ENCODE measurements around the gene HIPK3. TPM values are rescaled to one million over a fixed set of nuclear protein-coding genes. Genes with fewer than 3 reads are reported as not detected.
"Not testable (repeated sequence)": the region's sequence is repeated elsewhere in the genome, so short reads cannot be mapped to it uniquely, and the experiment has no call there.

HIPK3 gene
- total RNA-seq, 2 donors from 2014 or later: 178 to 216 TPM

DNA sequence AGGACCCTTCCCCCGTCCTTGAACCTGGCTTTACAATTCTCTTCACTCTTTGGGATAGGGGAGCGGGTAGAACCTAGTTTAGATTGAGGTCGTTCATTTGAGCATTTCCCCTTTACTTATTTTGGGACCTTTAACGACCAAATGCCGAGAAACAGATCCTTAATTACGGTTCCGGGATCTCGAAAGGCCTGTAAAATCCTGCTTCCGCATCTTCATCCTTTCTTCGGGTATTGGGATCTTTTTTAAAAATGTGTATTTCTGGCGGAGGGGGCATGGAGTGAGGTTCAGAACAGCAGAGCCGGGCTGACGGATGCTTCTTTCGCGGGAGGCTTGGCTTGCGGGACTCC lies 395 bp upstream of the HIPK3 start:
- intact Hi-C loops (cut with DNase I): loop anchor here (5.0 to 10.0 kb wide), 2 partner anchors 71 to 92 kb away; partner anchors contain the start of gene CSTF3 (in 2 of the 2)
- no peak for DNase-seq (ENCODE audit: low spot score)

- intact Hi-C loops (cut with DNase I): loop anchor here (5.0 to 10.0 kb wide), 2 partner anchors 69 to 93 kb away; partner anchors contain the start of gene CSTF3 (in 2 of the 2)
Measured at GRCh38 chr11:33257897-33258630, 883 bp downstream of the HIPK3 start.

DNA sequence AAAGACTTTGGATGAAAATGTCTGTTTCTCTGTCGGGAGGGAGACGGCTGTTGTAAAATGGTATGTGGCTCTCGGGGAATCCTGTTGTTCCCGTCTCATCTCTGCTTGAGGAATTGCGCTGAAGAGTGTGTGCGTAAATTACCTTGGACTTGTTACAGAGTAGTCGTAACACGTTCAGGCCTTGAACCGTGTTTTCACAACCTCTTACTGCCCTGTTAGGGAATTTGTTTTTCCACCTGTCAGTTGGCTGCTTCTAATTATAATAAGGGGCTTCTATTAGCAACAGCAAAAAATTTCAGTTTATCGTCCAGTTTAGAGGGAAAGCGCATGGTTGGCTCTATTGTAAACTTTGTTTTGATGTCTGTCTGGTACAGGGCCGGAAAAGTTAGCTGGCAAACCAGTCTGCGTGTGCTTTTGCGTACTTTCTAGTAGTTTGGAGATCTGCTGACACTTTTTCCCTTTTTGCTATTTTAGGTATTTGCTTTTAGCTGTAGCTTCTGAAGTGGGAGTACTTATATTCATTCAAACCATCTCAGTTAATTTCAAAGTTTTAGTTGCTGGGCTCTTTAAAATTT lies 1.5 kb downstream of the HIPK3 start:
- no peak for DNase-seq (ENCODE audit: low spot score)
- intact Hi-C loops (cut with DNase I): loop anchor here (5.0 to 10.0 kb wide), 2 partner anchors 69 to 94 kb away; partner anchors contain the start of gene CSTF3 (in 2 of the 2)

More at GRCh38 chr11:33257897-33258630, 883 bp downstream of the HIPK3 start:
- DNase-seq (ENCODE audit: low spot score): peak; percentile 97

- intact Hi-C loops (cut with DNase I): loop anchor here (5.0 to 10.0 kb wide), 2 partner anchors 67 to 95 kb away; partner anchors contain the start of gene CSTF3 (in 2 of the 2)
- DNase-seq (ENCODE audit: low spot score): no peak
Measured at GRCh38 chr11:33259869-33260268, 2.7 kb downstream of the HIPK3 start.

DNA sequence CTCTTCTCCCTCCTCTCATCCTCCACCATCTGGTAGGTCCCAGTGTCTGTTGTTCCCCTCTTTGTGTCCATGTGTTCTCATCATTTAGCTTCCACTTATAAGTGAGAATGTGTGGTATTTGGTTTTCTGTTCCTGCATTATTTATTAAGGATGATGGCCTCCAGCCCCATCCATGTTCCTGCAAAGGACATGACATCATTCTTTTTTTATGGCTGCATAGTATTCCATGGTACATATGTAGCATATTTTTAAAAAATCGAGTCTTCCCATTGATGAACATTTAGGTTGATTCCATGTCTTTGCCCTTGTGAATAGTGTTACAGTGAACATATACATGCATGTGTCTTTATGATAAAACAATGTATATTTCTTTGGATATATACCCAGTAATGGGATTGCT lies 4.2 kb downstream of the HIPK3 start:
- DNase-seq (ENCODE audit: low spot score); intact Hi-C loops (cut with DNase I): not testable (repeated sequence)

GRCh38 chr11:33262011-33262645 lies 4.9 kb downstream of the HIPK3 start:
- DNase-seq (ENCODE audit: low spot score): no peak
- intact Hi-C loops (cut with DNase I): no loop called here

DNA sequence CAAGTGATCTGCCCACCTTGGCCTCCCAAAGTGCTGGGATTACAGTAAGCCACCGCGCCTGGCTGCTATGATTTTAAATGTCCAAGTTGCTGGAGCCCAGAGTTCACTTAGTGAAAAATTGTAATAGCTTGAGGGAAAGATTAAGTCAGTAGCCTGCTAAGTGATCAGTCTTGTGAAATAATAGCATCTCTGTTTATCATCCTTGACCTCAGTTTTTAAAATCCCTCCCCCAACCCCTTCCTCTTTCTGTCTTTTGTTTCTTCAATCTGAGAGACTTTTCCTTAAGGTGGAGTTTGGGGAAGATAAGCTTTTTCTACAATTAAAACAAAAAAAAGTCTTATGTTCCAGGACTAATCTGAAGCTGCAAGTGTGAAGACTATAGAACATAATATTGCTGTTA lies 6.4 kb downstream of the HIPK3 start:
- intact Hi-C loops (cut with DNase I): no loop called here
- DNase-seq (ENCODE audit: low spot score): no peak

DNA sequence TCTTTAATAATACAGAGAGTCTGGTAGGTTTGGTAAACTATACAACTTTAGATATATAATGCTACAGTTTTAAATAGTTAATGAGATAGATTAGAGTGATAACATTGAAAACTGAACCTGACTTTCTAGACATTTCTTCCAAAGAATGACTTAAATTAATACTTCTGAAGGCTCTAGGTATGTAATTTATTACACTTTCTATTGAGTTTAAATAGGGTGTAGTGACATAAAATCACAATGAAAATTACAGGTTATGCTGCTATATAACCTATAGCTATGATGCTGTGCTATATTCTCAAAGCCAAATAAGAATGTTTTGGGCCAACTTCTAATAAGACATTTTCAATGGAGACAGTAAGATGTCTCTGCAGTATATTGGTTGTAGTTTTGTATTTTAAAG lies 7.7 kb downstream of the HIPK3 start:
- DNase-seq (ENCODE audit: low spot score): no peak
- intact Hi-C loops (cut with DNase I): no loop called here

DNA sequence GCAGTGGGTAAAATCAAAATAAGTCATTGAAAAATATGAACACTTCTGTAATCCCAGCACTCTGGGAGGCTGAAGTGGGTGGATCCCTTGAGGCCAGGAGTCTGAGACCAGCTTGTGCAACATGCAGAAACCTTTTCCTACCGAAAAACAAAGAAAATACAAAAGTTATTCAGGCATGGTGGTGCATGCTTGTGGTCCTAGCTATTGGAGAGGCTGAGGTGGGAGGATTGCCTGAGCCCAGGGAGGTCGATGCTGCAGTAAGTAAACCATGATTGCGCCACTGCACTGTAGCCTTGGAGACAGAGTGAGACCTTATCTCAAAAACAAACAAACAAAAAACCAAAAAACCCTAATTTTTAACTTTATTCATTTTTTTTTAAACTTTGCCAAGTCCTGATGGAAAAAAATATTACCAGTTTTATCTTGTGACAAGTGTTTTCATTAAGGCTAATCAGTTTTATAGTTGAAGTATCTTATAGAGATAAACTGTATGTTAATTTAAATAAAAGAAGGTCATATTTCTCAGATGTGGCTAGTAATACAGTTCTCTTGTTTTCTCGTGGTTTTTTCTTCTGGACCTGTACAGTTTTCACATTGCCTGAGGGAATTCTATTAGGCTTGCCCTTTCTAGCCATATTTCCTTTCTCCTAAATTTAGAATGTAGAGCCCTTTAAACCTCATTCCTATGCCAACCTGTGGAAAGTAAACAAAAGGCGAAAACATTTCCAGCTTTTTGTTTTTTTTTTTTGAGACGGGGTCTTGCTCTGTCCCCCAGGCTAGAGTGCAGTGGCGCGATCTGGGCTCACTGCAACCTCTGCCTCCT lies 9.4 kb downstream of the HIPK3 start:
- intact Hi-C loops (cut with DNase I): no loop called here
- DNase-seq (ENCODE audit: low spot score): no peak

- intact Hi-C loops (cut with DNase I): no loop called here
- DNase-seq (ENCODE audit: low spot score): no peak
Measured at GRCh38 chr11:33268945-33269540, 11.9 kb downstream of the HIPK3 start.

- intact Hi-C loops (cut with DNase I): no loop called here
- DNase-seq (ENCODE audit: low spot score): no peak
Measured at GRCh38 chr11:33269822-33270221, 12.6 kb downstream of the HIPK3 start.

DNA sequence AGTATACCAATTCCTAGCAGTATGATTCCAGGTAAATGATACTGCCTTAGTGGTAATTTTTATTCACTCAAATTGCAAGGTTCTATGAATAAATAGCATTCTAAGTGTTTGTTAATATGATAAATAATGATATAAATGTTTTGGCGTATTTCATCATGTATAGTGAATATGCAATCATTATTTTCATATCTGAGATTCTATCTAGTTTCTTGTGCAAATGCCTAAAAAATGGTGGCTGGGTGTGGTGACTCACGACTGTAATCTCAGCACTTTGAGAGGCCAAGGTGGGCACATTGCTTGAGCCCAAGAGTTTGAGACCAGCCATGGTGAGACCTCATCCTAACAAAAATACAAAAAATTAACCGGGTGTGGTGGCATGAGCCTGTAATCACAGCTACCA lies 13.9 kb downstream of the HIPK3 start:
- intact Hi-C loops (cut with DNase I): no loop called here
- DNase-seq (ENCODE audit: low spot score): no peak

- intact Hi-C loops (cut with DNase I): no loop called here
- DNase-seq (ENCODE audit: low spot score): no peak
Measured at GRCh38 chr11:33272338-33273107, 15.3 kb downstream of the HIPK3 start.

GRCh38 chr11:33273656-33274055 lies 16.5 kb downstream of the HIPK3 start:
- no peak for DNase-seq (ENCODE audit: low spot score)
- intact Hi-C loops (cut with DNase I): no loop called here

DNA sequence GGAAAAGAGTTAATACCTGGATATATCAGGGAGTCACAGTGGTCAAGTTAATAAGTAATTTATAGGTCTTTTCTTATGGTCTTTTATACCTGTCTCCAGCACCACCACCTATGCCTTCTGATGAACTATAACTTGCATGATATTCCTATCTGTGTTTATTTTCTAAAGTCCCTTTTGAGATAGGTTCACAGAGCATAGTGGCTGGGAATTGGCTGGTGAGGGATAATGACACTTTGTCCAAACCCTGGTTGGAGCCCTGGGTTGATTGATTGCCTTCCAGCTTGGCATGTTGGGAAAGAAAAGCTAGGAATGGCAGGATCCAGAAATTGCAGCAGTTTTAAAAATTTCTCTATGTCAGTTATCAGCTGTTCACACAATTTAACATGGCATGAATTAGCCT lies 23.2 kb downstream of the HIPK3 start:
- DNase-seq (ENCODE audit: low spot score): no peak
- intact Hi-C loops (cut with DNase I): no loop called here

DNA sequence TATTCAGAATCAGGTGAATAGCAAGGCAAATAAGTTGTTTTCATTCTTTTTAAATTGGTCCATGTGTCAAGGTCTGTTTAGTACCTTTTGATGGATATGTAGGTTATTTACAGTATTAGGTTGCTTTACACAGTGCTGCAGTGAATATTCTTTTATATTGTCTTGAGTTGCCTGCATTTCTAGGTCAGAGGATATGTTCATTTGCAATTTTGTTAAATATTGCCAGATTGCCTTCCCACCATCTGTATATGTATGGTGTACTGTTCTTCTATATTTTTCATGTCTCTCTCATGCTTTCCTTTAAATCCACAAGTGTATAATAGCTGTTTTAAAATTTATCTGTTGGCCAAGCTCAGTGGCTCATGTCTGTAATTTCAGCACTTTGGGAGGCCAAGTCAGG lies 24.6 kb downstream of the HIPK3 start:
- intact Hi-C loops (cut with DNase I): no loop called here

GRCh38 chr11:33284818-33285217 lies 27.6 kb downstream of the HIPK3 start:
- no peak for DNase-seq (ENCODE audit: low spot score)
- intact Hi-C loops (cut with DNase I): no loop called here

More for the DNA sequence above, 24.6 kb downstream of the HIPK3 start:
- DNase-seq (ENCODE audit: low spot score): no peak

- intact Hi-C loops (cut with DNase I): no loop called here
- DNase-seq (ENCODE audit: low spot score): no peak
Measured at GRCh38 chr11:33290319-33290718, 33.1 kb downstream of the HIPK3 start.

Measured in posterior vena cava (tissue), 2 donors.